Measurements from ENCODE around the gene FUBP1. TPM values are rescaled to one million over a fixed set of nuclear protein-coding genes. Genes with fewer than 3 reads are reported as not detected.

Gene FUBP1
- total RNA-seq, 6 experiments from 2014 or later = 94.7 to 125 (median 119) TPM

DNA sequence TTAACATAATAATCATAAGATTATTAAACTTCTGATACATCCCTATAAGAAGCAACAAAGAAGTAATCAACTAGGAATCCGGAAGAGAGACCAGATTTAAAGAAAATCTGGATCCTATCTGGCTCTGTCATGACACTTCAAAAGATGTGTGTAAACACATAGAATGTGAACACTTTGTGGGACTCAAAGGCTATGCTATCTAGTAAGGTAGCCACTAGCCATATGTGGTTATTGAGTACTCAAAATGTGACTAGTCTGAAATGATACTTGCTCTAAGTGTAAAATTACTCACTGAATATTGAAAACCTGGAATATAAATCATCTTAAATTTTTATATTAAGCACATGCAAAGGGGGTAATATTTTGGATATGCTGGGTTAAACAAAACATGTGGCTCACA lies 8.7 kb downstream of the FUBP1 start:
- Mint-ChIP-seq H3K27me3 (ENCODE audit: insufficient read depth) (no peaks in the 10 kb centered on the region; the same call in none of the 2 replicates), H3K4me1 (ENCODE audit: low read depth) (peaks cover 74% of the 10 kb centered on the region), H3K36me3 (ENCODE audit: low read depth) (peaks cover 48% of the 10 kb centered on the region), H3K9me3 (no peaks in the 10 kb centered on the region), H3K4me3 (no peak overlapping the region), H3K27ac (no peak overlapping the region)
- DNase-seq = no peak
- TF ChIP-seq, protein P1, sequence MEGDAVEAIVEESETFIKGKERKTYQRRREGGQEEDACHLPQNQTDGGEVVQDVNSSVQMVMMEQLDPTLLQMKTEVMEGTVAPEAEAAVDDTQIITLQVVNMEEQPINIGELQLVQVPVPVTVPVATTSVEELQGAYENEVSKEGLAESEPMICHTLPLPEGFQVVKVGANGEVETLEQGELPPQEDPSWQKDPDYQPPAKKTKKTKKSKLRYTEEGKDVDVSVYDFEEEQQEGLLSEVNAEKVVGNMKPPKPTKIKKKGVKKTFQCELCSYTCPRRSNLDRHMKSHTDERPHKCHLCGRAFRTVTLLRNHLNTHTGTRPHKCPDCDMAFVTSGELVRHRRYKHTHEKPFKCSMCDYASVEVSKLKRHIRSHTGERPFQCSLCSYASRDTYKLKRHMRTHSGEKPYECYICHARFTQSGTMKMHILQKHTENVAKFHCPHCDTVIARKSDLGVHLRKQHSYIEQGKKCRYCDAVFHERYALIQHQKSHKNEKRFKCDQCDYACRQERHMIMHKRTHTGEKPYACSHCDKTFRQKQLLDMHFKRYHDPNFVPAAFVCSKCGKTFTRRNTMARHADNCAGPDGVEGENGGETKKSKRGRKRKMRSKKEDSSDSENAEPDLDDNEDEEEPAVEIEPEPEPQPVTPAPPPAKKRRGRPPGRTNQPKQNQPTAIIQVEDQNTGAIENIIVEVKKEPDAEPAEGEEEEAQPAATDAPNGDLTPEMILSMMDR (IDR thresholded peaks at IDR 0.05) = no peak

DNA sequence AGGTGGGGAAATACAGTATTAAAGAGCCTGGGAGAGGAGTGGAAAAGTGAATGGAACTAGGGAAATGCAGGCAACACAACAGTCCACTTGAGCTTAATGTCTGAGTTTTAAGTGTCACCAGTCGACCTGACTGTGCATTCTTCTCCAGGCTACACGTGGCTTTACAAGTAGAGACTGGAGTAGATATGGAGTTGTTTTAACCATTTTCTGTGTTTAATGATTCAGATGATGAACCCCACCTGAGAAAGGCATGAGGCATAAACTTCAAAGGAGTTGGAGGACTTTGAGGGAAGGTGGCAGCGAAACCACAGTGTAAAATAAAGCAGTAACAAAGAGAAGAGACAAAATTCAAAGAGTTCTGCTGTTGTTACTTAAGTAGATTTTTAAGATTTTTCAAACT lies 12.6 kb downstream of the FUBP1 start:
- Mint-ChIP-seq H3K27me3 (ENCODE audit: insufficient read depth) (no peaks in the 10 kb centered on the region; the same call in 1 of the 2 replicates), H3K4me1 (ENCODE audit: low read depth) (peaks cover 72% of the 10 kb centered on the region), H3K4me3 (no peak overlapping the region), H3K9me3 (no peaks in the 10 kb centered on the region), H3K36me3 (ENCODE audit: low read depth) (peaks cover 66% of the 10 kb centered on the region), H3K27ac (peak overlapping the region; percentile 54)
- TF ChIP-seq, protein P1 (IDR thresholded peaks at IDR 0.05) = no peak
- DNase-seq = no peak

DNA sequence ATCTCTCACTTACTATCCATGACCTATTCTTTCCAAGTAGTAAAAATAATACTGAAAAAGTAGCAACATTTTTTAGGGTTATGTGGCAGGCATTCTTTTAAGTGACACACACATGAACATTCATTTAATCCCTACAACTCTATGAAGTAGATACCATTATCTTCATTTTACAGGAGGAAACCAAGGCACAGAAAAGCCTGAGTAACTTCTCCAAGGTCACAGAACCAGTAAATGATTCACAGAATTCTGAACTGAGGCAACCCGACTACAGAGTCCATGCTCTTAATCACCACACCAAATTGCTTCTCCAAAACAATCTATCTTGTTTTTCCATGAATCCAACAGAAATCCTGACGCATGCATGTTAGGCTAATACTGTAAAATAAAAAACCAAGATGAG lies 17.5 kb downstream of the FUBP1 start:
- H3K36me3 Mint-ChIP-seq (ENCODE audit: low read depth) = peaks cover 71% of the 10 kb centered on the region
- H3K27ac Mint-ChIP-seq = peak overlapping the region; percentile 75
- peaks cover 56% of the 10 kb centered on the region for H3K4me1 Mint-ChIP-seq (ENCODE audit: low read depth)

DNA sequence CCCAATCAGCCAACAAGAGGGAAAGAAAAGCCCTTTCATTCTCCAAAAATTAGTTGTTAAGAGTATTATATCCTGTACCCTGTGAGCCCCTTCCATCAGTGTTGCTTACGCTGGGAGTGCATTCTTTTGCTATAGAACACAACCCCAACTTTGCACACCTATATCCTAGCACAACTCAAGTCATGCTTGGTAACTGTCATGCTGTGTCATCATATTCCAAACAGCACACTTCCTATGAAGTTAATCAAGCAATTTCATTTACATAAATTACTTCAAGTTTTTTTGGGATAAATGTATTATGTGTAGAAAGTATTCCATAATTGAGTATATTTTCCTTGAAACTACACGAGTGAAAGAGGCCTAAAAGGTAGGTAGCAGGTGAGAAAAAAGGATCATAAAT lies 20.0 kb downstream of the FUBP1 start:
- H3K27ac Mint-ChIP-seq = peak overlapping the region; percentile 40
- H3K36me3 Mint-ChIP-seq (ENCODE audit: low read depth) = peaks cover 69% of the 10 kb centered on the region
- no peaks in the 10 kb centered on the region for H3K9me3 Mint-ChIP-seq
- no peak for DNase-seq
- H3K4me1 Mint-ChIP-seq (ENCODE audit: low read depth) = peaks cover 60% of the 10 kb centered on the region
- H3K27me3 Mint-ChIP-seq (ENCODE audit: insufficient read depth) = peaks cover 3% of the 10 kb centered on the region; the same call in 1 of the 2 replicates
- no peak overlapping the region for H3K4me3 Mint-ChIP-seq
- TF ChIP-seq, protein P1 (IDR thresholded peaks at IDR 0.05) = no peak

More for the DNA sequence above, 17.5 kb downstream of the FUBP1 start:
- TF ChIP-seq, protein P1 (IDR thresholded peaks at IDR 0.05) = no peak
- Mint-ChIP-seq H3K9me3 (no peaks in the 10 kb centered on the region), H3K27me3 (ENCODE audit: insufficient read depth) (peaks cover 3% of the 10 kb centered on the region), H3K4me3 (no peak overlapping the region)
- DNase-seq = no peak

DNA sequence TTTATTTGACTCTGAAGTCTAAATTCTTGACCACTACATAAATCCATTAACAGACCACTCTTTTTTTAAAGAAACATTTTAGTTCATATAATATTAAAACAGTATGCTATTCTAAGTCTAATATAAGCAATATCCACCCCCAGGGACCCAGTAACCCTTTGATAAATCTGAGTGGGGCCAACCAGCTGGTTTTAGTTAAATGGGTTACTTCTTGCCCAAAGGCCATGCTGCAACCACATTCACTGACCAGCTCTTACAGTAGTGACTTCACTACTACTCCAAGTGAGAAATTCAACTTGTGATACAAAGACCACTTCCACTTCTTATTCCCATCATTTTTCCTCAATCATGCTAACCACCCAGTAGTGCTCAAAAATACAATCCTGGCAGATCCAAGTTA lies 20.5 kb downstream of the FUBP1 start:
- H3K27ac Mint-ChIP-seq = peak overlapping the region; percentile 40
- H3K27me3 Mint-ChIP-seq (ENCODE audit: insufficient read depth) = peaks cover 3% of the 10 kb centered on the region; the same call in 1 of the 2 replicates
- no peak overlapping the region for H3K4me3 Mint-ChIP-seq
- peaks cover 68% of the 10 kb centered on the region for H3K36me3 Mint-ChIP-seq (ENCODE audit: low read depth)
- H3K9me3 Mint-ChIP-seq = no peaks in the 10 kb centered on the region
- no peak for DNase-seq
- peaks cover 60% of the 10 kb centered on the region for H3K4me1 Mint-ChIP-seq (ENCODE audit: low read depth)
- TF ChIP-seq, protein P1 (IDR thresholded peaks at IDR 0.05) = no peak

DNA sequence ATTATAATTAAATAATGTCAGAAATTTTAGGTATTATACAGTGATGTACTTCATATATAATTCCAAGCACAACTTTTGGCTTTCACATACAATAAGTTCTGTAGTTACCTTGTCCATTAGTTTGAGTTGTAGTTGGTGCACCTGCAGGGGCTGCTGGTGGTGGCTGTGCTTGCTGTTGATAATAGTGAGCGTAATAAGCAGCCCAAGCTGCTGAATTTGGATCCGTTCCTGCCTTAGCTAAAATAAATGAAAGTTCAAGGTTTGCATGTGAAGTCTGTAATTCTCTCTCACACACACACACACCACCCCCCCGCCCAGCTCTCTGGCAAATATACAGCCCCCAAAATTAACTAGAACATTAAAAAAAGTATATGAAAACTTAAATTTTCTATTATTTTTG lies 22.4 kb downstream of the FUBP1 start:
- Mint-ChIP-seq H3K9me3 (no peaks in the 10 kb centered on the region), H3K36me3 (ENCODE audit: low read depth) (peaks cover 59% of the 10 kb centered on the region), H3K4me1 (ENCODE audit: low read depth) (peaks cover 53% of the 10 kb centered on the region), H3K4me3 (no peak overlapping the region), H3K27me3 (ENCODE audit: insufficient read depth) (peaks cover 3% of the 10 kb centered on the region), H3K27ac (no peak overlapping the region)
- TF ChIP-seq, protein P1 (IDR thresholded peaks at IDR 0.05) = no peak
- no peak for DNase-seq

All from HFFc6 (cell line).